GM20431 (cell line): ENCODE results near the gene IL2RG.

Experiments
- in situ Hi-C: fragments of 300-500 bp; cut with MseI, MboI; formaldehyde crosslinking; loops from one replicate; pipeline ENCODE4 v1.15.0; 2020; ENCODE audit warnings: low sequenced_read_pairs; ENCODE audit not compliant: unreplicated experiment

The IL2RG gene

DNA sequence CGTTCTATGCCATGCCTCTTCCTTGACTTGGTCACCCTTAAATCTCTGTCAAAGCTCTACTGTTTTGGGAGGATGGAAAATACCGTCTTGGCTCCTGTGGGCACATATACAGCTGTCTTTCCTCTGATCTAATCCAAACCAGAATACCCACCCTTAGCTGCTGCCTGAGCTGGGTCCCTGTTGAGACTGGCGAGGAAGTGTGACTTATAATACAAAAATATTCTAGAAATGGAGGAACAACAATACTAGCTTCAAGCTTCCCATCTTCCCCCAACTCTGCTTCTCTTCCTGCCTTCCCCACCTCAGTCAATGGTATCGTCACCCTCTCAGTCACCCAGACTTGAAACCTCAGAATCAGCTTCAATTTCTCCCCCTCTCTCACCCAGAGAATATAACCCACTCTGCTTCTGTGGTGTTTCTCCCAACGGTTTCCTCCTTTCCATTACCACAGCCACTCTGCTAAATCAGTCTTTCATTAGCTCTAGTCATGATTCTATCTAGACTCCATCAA is 599 bp upstream of the IL2RG start:
- in situ Hi-C loops, result no loop called here

- in situ Hi-C loops, result no loop called here
These were observed 2.3 kb downstream of the IL2RG start for GRCh38 chrX:71109051-71109450.

GRCh38 chrX:71107762-71108360 is 3.5 kb downstream of the IL2RG start:
- in situ Hi-C loops, result no loop called here

GRCh38 chrX:71107245-71107644 is 4.1 kb downstream of the IL2RG start:
- in situ Hi-C loops, result no loop called here

- in situ Hi-C loops, result no loop called here
These were observed 5.0 kb downstream of the IL2RG start, which contains the start of gene CXorf65 for GRCh38 chrX:71106427-71106826. CXorf65 (minus strand) TSS chrX:71106740; CDS start chrX:71106556, 184 bp downstream.

- in situ Hi-C loops, result no loop called here
These were observed 5.7 kb downstream of the IL2RG start for GRCh38 chrX:71105628-71106027.

DNA sequence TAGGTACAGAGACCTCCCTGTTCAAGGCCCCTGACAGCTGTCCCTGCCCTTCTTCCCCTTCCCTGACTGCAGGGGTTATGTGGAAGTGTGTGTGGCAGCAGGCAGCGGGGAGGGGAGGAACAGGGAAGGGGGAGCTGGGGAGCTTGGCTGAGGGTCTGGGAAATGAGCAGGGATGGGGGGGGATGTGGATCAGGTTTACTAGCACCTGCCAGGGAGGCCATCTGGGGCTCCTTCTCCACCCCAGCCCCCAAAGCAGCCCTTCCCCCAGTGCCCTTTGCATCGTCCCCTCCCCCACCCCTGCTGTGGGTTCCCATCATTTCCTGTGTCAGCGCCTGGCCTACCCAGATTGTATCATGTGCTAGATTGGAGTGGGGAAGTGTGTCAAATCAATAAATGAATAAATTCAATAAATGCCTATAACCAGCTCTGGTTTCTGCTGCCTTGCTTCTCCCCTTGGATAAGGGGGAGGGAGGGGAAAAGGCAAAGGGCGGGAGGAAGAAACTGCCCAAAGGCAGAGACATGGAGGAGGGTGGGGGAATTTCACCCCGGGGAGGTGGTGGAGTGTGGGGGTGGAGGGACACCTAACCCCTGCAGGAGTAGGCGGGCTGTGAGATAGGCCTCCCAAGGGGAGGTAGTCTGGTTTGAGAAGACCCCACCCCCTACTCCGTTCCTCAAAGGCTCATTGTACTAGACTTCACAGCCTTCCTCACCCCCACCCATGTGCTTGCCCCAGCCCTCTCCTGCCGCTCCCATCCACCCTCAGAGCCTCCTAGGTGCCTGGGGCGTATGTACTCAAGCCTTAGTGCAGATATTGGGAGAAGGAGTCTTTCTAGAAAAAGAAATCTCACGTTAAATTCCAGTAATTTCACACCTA is 8.0 kb downstream of the IL2RG start:
- in situ Hi-C loops, result no loop called here

- in situ Hi-C loops, result no loop called here
These were observed 9.1 kb downstream of the IL2RG start for GRCh38 chrX:71102292-71102691.

GRCh38 chrX:71100581-71101505 is 10.5 kb downstream of the IL2RG start:
- in situ Hi-C loops, result no loop called here

GRCh38 chrX:71099736-71100135 is 11.6 kb downstream of the IL2RG start:
- in situ Hi-C loops, result no loop called here

GRCh38 chrX:71098951-71099506 is 12.3 kb downstream of the IL2RG start:
- in situ Hi-C loops, result no loop called here

DNA sequence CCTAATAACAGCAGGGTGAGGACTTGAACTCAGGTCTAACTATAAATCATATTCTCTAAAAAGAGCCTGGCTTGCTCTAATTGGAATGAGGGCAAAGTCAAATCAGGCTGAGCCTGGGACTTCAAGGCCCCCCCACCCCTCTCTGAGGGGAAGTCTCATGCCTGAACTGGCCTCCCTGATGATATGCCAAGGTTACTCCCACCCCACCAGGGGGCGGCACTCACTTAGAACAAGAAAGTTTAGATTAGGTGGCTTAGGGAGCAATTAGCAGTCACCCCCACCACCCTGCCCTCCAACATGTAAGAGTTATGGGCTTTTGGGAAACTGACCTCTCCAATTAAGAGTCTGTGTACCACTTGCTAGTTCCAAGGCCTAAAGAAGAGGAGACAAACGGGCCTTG is 13.1 kb downstream of the IL2RG start:
- in situ Hi-C loops, result no loop called here

GRCh38 chrX:71096760-71097032 is 14.7 kb downstream of the IL2RG start:
- in situ Hi-C loops, result no loop called here

DNA sequence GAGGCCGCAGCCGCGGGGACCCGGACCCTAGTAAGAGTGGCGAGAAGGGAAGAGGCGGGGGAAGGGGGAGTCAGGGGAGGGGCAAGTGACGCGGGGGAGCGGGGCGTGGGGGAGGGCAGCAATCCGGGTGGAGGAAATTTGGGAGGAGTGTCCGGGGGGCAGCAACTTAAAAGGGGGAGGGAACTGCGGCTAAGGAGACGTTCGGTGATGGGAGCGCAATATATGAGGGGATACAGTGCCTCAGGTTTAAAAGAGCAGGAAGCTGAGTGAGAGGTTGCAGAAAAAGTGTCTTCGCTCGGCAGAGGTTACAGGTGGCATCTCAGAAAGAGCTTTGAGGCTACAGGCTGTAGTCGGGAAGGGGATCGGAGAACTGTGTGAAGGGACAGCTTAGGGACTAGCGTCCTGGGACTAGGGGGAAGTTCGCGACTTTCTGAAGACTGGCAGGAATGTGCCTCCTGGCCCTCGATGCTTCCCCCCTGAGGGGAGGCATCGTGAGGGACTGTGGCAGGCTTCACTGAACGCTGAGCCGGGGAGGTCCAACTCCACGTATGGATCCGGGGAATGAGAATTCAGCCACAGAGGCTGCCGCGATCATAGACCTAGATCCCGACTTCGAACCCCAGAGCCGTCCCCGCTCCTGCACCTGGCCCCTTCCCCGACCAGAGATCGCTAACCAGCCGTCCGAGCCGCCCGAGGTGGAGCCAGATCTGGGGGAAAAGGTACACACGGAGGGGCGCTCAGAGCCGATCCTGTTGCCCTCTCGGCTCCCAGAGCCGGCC is 15.2 kb downstream of the IL2RG start:
- in situ Hi-C loops, result no loop called here

DNA sequence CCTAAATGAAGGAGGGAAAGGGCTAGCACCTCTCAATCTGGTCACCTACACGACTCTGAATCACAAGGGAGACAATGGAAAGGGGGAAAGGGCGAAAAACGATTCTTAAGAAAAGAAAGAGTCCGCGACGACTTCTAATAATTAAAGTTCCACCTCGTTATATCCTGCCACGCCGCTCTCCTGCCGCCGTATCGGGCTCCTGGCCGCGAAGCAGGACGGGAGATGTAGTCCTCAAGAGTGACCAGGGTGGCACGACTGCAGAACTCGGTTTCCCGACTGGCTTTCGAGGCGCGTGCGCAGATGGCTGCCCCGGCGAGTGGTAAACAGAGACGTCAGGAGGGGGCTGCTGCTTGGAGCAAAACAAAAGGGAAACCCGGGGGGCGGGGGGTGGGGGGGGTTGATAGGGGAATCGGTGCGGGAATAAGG is 15.8 kb downstream of the IL2RG start, which contains the start of gene FOXO4:
TSS of gene FOXO4 (plus strand) at position 297 of the 426 bp plus-strand sequence. CDS start 678 bp downstream, outside the sequence.
- in situ Hi-C loops, result no loop called here

GRCh38 chrX:71095033-71095432 is 16.3 kb downstream of the IL2RG start:
- in situ Hi-C loops, result no loop called here

- in situ Hi-C loops, result no loop called here
These were observed 20.1 kb downstream of the IL2RG start for GRCh38 chrX:71091263-71091662.

DNA sequence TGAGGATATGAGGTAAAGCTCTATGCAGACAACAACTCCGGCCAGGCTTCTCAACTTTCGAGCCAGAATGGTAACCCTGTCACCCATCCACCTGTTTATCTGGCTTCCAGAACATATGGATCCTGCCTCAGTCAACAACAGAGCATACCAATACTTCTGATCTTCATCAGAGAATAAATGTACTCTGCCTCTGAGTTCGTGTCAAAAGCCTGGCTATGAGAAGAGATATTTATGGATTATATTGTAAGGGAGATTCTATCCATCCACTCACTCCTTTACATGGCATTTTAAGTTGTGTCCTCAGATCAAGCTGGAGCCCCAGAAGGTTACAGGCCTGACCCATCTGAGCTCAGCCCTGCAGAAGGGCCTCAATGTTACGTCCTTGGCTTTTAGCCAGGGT is 25.5 kb downstream of the IL2RG start:
- in situ Hi-C loops, result no loop called here

DNA sequence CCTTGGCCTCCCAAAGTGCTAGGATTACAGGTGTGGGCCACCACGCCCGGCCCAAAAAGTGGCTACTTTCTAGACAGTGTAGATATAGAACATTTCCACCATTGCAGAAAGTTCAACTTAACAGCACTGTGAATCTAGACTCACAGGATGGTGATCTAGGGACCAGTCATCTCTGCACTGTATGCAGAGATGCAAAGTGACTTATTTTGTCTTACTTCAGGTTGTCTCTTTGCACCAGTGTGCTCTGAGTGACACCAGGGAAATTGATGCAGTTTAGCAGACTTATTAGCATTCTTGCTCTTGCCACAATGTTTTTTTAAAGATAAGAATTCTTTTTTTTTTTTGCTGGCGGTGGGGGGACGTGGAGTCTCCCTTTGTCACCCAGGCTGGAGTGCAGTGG is 28.6 kb downstream of the IL2RG start:
- in situ Hi-C loops, result no loop called here
